Osteoblast (primary cell): Measurements from ENCODE around the gene NME3. TPM values are rescaled to one million over a fixed set of nuclear protein-coding genes. Genes with fewer than 3 reads are reported as not detected.

Experiments used
- DNase-seq: peaks from one replicate; pipeline ENCODE4 v3.0.0; 2011; ENCODE audit warnings: low spot score, mixed read lengths; ENCODE audit not compliant: insufficient read length; ENCODE audit errors: missing footprints
- H2AFZ ChIP-seq: 2 replicates; pipeline ENCODE4 v1.6.0; 2011; ENCODE audit warnings: mild to moderate bottlenecking, low read length
- H3K27ac ChIP-seq: 2 replicates; pipeline ENCODE4 v1.5.1; 2011; ENCODE audit warnings: mild to moderate bottlenecking, low read depth, low read length, moderate library complexity
- H3K27me3 ChIP-seq: 2 replicates; pipeline ENCODE4 v1.6.0; 2012; ENCODE audit warnings: mild to moderate bottlenecking, control low read depth, inconsistent platforms, low read length, moderate library complexity; ENCODE audit not compliant: insufficient read depth
- H3K36me3 ChIP-seq: 2 replicates; pipeline ENCODE4 v1.5.1; 2011; ENCODE audit warnings: mild to moderate bottlenecking, low read length, control low read depth, moderate library complexity; ENCODE audit not compliant: insufficient read depth
- H3K4me1 ChIP-seq: 2 replicates; pipeline ENCODE4 v1.5.1; 2011; ENCODE audit warnings: mild to moderate bottlenecking, low read length, control low read depth, moderate library complexity; ENCODE audit not compliant: insufficient read depth
- H3K4me2 ChIP-seq: 2 replicates; pipeline ENCODE4 v1.6.0; 2011; ENCODE audit warnings: mild to moderate bottlenecking, low read length; ENCODE audit not compliant: insufficient read depth
- H3K4me3 ChIP-seq: fragments of 200-600 bp; sonication (generic); 3 replicates; pipeline ENCODE4 v1.5.1; 2012; ENCODE audit warnings: mild to moderate bottlenecking, low read length, inconsistent platforms; ENCODE audit not compliant: insufficient read depth
- H3K79me2 ChIP-seq: 2 replicates; pipeline ENCODE4 v1.6.0; 2012; ENCODE audit warnings: mild to moderate bottlenecking, low read length, control low read depth, inconsistent platforms; ENCODE audit not compliant: insufficient read depth
- H3K9me3 ChIP-seq: 2 replicates; pipeline ENCODE4 v1.5.1; 2011; ENCODE audit warnings: low read depth, low read length, control low read depth
- H4K20me1 ChIP-seq: 2 replicates; pipeline ENCODE4 v1.6.0; 2012; ENCODE audit warnings: mild to moderate bottlenecking, low read length, control low read depth; ENCODE audit not compliant: insufficient read depth
- total RNA-seq: library from RNA; depleted of rRNA; stranded (reverse); fragments of >200 nt; gene quantifications from 2 replicates; pipeline ENCODE4 v1.2.3, GENCODE V29; 2012
- TF ChIP-seq, protein P1 (sequence below): IDR thresholded peaks from 2 replicates; pipeline ENCODE4 v1.5.1; 2011; ENCODE audit warnings: mild to moderate bottlenecking, low read depth, low read length, moderate library complexity; ENCODE audit errors: extremely low read depth

The NME3 gene
- total RNA-seq, 1 donor: 55.4 TPM

GRCh38 chr16:1762196-1762878 is 9.0 kb downstream of the NME3 start:
- no peak for DNase-seq
- Histone ChIP-seq H3K9me3 (no peaks in the 10 kb centered on the region), H3K27me3 (no peaks in the 10 kb centered on the region), H3K36me3 (peaks cover 59% of the 10 kb centered on the region), H3K4me3 (no peak overlapping the region), H2AFZ (no peak overlapping the region), H3K4me1 (no peaks in the 10 kb centered on the region), H3K27ac (no peak overlapping the region), H4K20me1 (peaks cover 9% of the 10 kb centered on the region), H3K79me2 (no peaks in the 10 kb centered on the region), H3K4me2 (no peak overlapping the region)
- TF ChIP-seq, protein P1, sequence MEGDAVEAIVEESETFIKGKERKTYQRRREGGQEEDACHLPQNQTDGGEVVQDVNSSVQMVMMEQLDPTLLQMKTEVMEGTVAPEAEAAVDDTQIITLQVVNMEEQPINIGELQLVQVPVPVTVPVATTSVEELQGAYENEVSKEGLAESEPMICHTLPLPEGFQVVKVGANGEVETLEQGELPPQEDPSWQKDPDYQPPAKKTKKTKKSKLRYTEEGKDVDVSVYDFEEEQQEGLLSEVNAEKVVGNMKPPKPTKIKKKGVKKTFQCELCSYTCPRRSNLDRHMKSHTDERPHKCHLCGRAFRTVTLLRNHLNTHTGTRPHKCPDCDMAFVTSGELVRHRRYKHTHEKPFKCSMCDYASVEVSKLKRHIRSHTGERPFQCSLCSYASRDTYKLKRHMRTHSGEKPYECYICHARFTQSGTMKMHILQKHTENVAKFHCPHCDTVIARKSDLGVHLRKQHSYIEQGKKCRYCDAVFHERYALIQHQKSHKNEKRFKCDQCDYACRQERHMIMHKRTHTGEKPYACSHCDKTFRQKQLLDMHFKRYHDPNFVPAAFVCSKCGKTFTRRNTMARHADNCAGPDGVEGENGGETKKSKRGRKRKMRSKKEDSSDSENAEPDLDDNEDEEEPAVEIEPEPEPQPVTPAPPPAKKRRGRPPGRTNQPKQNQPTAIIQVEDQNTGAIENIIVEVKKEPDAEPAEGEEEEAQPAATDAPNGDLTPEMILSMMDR: no peak

DNA sequence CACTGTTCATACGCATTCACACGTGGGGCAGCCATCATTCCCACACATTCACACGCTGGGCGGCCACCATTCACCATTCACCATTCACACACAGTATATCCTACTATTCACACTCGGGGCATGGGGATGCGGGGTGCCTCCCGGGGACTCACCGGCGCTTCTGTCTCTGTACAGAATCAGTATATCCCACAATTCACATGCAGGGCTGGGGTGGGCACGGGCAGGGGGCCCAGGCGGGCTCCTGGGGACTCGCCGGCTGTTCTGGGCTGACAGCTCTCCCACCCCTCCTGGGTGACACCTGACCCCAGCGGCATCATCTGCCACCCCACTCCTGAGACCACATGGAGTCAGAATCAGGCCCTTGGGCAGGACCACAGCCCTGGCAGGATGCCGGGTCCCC is 9.6 kb downstream of the NME3 start:
- peaks cover 9% of the 10 kb centered on the region for H4K20me1 ChIP-seq
- H3K79me2 ChIP-seq: no peaks in the 10 kb centered on the region
- no peak overlapping the region for H3K4me3 ChIP-seq
- H2AFZ ChIP-seq: no peak overlapping the region
- no peak overlapping the region for H3K4me2 ChIP-seq
- peaks cover 59% of the 10 kb centered on the region for H3K36me3 ChIP-seq
- TF ChIP-seq, protein P1: no peak
- H3K27ac ChIP-seq: no peak overlapping the region
- no peaks in the 10 kb centered on the region for H3K27me3 ChIP-seq
- H3K4me1 ChIP-seq: no peaks in the 10 kb centered on the region
- H3K9me3 ChIP-seq: no peaks in the 10 kb centered on the region
- DNase-seq: peak; percentile 84

DNA sequence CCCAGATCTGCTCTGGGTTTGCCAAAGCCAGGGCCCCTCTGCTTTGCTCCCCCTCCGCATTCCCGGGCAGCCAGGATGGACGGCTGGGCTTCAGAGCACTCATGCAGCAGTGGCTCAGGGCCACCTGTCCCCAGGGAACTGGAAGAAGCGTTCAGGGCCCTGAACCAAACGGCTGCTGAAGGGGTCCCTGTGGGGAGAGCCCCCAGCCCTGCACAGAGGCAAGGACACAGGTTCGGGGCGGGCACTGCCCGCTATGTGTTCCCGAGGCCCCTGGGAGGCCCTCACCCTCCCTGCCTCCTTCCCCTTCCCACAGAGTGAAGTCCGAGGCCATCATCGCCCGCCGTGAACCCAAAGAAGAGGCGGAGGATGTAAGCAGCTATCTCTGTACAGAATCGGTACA is 10.4 kb downstream of the NME3 start:
- H3K4me1 ChIP-seq: no peaks in the 10 kb centered on the region
- DNase-seq: peak; percentile 84
- TF ChIP-seq, protein P1: no peak
- H3K27ac ChIP-seq: no peak overlapping the region
- peaks cover 52% of the 10 kb centered on the region for H3K36me3 ChIP-seq
- no peak overlapping the region for H3K4me2 ChIP-seq
- no peak overlapping the region for H2AFZ ChIP-seq
- H3K79me2 ChIP-seq: peaks cover 4% of the 10 kb centered on the region
- H3K27me3 ChIP-seq: no peaks in the 10 kb centered on the region
- H3K4me3 ChIP-seq: no peak overlapping the region
- no peaks in the 10 kb centered on the region for H3K9me3 ChIP-seq
- peaks cover 9% of the 10 kb centered on the region for H4K20me1 ChIP-seq

DNA sequence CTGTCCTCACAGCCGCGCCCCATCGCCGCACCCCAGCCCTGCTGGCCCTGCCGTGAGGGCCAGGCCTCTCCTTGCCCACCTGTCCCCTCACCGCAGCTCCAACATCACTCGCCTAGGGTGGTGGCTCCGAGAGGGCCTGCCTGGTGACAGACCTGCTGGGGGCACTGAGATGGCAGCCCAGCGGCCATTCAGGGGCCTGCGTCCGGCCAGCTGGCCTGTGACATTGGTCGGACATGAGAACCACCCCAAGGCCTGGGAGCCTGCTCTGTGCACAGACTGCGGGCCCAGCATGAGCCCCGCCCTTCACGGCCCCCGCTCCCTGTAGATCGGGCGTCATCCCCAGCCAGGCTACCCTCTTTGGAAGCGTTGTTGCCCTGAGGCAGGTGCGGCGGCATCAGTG is 11.8 kb downstream of the NME3 start:
- TF ChIP-seq, protein P1: no peak
- Histone ChIP-seq H3K4me3 (no peak overlapping the region), H3K79me2 (peaks cover 5% of the 10 kb centered on the region), H2AFZ (no peak overlapping the region), H3K9me3 (no peaks in the 10 kb centered on the region), H3K4me2 (no peak overlapping the region), H3K27me3 (no peaks in the 10 kb centered on the region), H3K36me3 (peaks cover 41% of the 10 kb centered on the region), H3K27ac (no peak overlapping the region), H4K20me1 (peaks cover 12% of the 10 kb centered on the region), H3K4me1 (no peaks in the 10 kb centered on the region)
- peak; percentile 74 for DNase-seq
